Measurements from ENCODE around the gene LCP2. TPM values are rescaled to one million over a fixed set of nuclear protein-coding genes. Genes with fewer than 3 reads are reported as not detected.
A peak's percentile ranks its signal among the peaks of the same experiment; 100 is the strongest.

The LCP2 gene
- total RNA-seq, 1 experiment from 2014 or later: not detected

GRCh38 chr5:170262061-170263045 lies 35.2 kb downstream of the LCP2 start:
- H3K79me1 ChIP-seq (ENCODE audit: insufficient read depth, low read depth, low read length, poor library complexity, severe bottlenecking): no peaks in the 10 kb centered on the region
- Mint-ChIP-seq H3K36me3 (ENCODE audit: insufficient read depth in 1 of 3, low read depth in 3 of 3) (no peaks in the 10 kb centered on the region), H3K4me3 (no peak overlapping the region), H3K4me1 (peaks cover 44 to 51% of the 10 kb centered on the region in 2 experiments), H3K27me3 (ENCODE audit: low read depth) (peaks cover 6% of the 10 kb centered on the region), H3K27ac (0 out of 7 replicates have a peak overlapping the region, but pooled peaks of 1 of the 3 experiments have one; percentile 36), H3K9me3 (no peaks in the 10 kb centered on the region)
- no peak overlapping the region for H2BK5ac ChIP-seq (ENCODE audit: insufficient read length, low read length)
- no peaks in the 10 kb centered on the region for H3K27me3 ChIP-seq (ENCODE audit: insufficient read depth, low read length)
- no peak overlapping the region for H4K5ac ChIP-seq (ENCODE audit: insufficient read length, low read depth, low read length)
- TF ChIP-seq CTCF (conservative IDR thresholded peaks at IDR 0.05): no peak
- H4K8ac ChIP-seq (replicated peaks; ENCODE audit: insufficient read length, low read depth, low read length): no peak overlapping the region
- no peaks in the 10 kb centered on the region for H3K23me2 ChIP-seq (ENCODE audit: insufficient read length, low read depth, low read length, poor library complexity, severe bottlenecking)
- H3K4me1 ChIP-seq (ENCODE audit: insufficient read depth, low read length): peaks cover 8% of the 10 kb centered on the region; the same call in 1 of the 2 replicates
- H4K20me1 ChIP-seq (ENCODE audit: control insufficient read depth, insufficient read depth, insufficient read length): no peaks in the 10 kb centered on the region
- H3K79me2 ChIP-seq (ENCODE audit: insufficient read depth, low read length): no peaks in the 10 kb centered on the region
- no peak overlapping the region for H2BK120ac ChIP-seq (ENCODE audit: low read depth, low read length, poor library complexity, severe bottlenecking)
- DNase-seq: no peak
- H4K91ac ChIP-seq (ENCODE audit: insufficient read length, low read depth, low read length): no peak overlapping the region
- H3K27ac ChIP-seq (ENCODE audit: insufficient read length, low read depth, low read length): no peak overlapping the region
- no peak overlapping the region for H3K23ac ChIP-seq (ENCODE audit: insufficient read length, low read depth, low read length)
- no peak overlapping the region for H3T11ph ChIP-seq (ENCODE audit: low read length)
- no peak overlapping the region for H3K4me2 ChIP-seq (ENCODE audit: insufficient read depth, insufficient read length, low read length)
- H3K56ac ChIP-seq (ENCODE audit: insufficient read length, low read depth, low read length): no peak overlapping the region
- H3K18ac ChIP-seq (ENCODE audit: insufficient read length, low read depth, low read length): no peak overlapping the region
- H3K4ac ChIP-seq (ENCODE audit: low read depth, low read length): no peak overlapping the region
- H3K9me3 ChIP-seq (ENCODE audit: control insufficient read depth, low read depth, low read length): no peaks in the 10 kb centered on the region
- WGBS (ENCODE audit: extremely low coverage, insufficient read length, low lambda C conversion rate): no CpG with 5 or more reads among the region's 15 CpGs
- H2AFZ ChIP-seq (ENCODE audit: low read length): no peak overlapping the region
- H3K9ac ChIP-seq (ENCODE audit: extremely low read depth, insufficient read length, low read length): no peak overlapping the region
- H3K14ac ChIP-seq (ENCODE audit: insufficient read depth, low read length): no peak overlapping the region
- no peak overlapping the region for H2BK20ac ChIP-seq (ENCODE audit: low read depth, low read length, poor library complexity, severe bottlenecking)
- no peak overlapping the region for H2AK5ac ChIP-seq (ENCODE audit: insufficient read length, low read length)
- H2BK15ac ChIP-seq (ENCODE audit: low read depth, low read length): no peak overlapping the region
- no peak overlapping the region for H2BK12ac ChIP-seq (ENCODE audit: insufficient read length, low read depth, low read length)

Measured in H9 (cell line).